ENCODE results near the gene GADD45A.

DNA sequence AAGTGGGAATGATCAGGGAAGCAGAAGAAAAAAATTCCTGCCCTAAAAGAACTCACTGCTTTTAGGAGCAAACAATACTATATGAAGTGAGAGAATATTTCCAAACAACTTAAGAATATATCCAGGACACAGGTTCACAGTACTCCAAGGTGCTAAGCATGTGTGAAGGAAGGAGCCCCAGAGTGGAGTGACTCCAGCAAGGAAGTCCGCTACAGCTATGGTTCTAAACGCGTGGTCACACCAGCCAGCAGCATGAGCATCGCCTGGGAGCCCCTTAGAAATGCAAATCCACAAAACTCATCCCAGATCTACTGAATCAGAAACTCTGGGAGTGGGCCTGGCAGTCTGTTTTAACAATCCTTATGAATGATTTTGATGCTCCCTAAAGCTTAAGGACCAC is 36.1 kb downstream of the GADD45A start:
- no peak for TF ChIP-seq YY1 (tag by site-specific recombination; IDR thresholded peaks at IDR 0.05)
- TF ChIP-seq CTCF (tag by site-specific recombination; IDR thresholded peaks at IDR 0.05): no peak
- TF ChIP-seq KLF9 (tag by site-specific recombination; IDR thresholded peaks at IDR 0.05; ENCODE audit: low read depth): no peak
- TF ChIP-seq ZBTB1 (tag by site-specific recombination; IDR thresholded peaks at IDR 0.05): no peak
- no peak for TF ChIP-seq ZNF398 (tag by site-specific recombination; IDR thresholded peaks at IDR 0.05)
- TF ChIP-seq ZNF341 (tag by site-specific recombination; IDR thresholded peaks at IDR 0.05; ENCODE audit: low read depth): no peak
- TF ChIP-seq, protein P1, sequence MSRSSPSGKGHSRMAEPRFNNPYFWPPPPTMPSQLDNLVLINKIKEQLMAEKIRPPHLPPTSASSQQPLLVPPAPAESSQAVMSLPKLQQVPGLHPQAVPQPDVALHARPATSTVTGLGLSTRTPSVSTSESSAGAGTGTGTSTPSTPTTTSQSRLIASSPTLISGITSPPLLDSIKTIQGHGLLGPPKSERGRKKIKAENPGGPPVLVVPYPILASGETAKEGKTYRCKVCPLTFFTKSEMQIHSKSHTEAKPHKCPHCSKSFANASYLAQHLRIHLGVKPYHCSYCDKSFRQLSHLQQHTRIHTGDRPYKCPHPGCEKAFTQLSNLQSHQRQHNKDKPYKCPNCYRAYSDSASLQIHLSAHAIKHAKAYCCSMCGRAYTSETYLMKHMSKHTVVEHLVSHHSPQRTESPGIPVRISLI (tag by site-specific recombination; IDR thresholded peaks at IDR 0.05): no peak
- TF ChIP-seq ZBTB44 (tag by site-specific recombination; IDR thresholded peaks at IDR 0.05): no peak
- TF ChIP-seq PATZ1 (tag by site-specific recombination; IDR thresholded peaks at IDR 0.05): no peak
